ENCODE measurements around the gene CTNNA3.

Gene CTNNA3

DNA sequence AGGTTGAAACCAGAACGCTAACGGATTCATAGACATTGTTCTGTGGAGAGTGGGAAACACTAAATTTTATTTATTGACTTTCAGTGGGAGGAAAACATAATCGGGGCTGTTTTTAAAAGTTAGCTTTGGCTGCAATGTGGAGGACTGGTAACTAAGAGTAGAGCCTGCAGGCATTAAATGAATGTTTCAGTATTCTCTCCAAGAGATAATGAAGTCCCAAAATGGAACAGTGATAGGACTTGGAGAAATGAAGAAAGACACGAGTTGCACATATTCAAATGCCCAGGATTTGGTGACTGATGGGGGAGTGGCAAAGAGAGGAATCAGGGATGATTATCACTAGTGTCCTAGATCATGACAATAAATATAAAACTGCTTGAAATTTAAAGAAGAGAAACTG is 1130.0 kb downstream of the CTNNA3 start:
- no peak overlapping the region for H3K4me3 ChIP-seq (replicated peaks in 1 of 2; ENCODE audit: low read depth in 2 of 2, low read length in 2 of 2)
- no peak for TF ChIP-seq CTCF (IDR thresholded peaks at IDR 0.05; ENCODE audit: low read depth, low read length)
- no peak for DNase-seq (ENCODE audit: low read depth in 2 of 2)

GRCh38 chr10:66564287-66564686 is 1131.7 kb downstream of the CTNNA3 start:
- peak in 1 of 2 donors; percentile 39 for DNase-seq (ENCODE audit: low read depth in 2 of 2)
- TF ChIP-seq CTCF (IDR thresholded peaks at IDR 0.05; ENCODE audit: low read depth, low read length), result no peak

GRCh38 chr10:66555061-66555460 is 1140.9 kb downstream of the CTNNA3 start:
- no peak overlapping the region for H3K4me3 ChIP-seq (replicated peaks in 1 of 2; ENCODE audit: low read depth in 2 of 2, low read length in 2 of 2)
- TF ChIP-seq CTCF (IDR thresholded peaks at IDR 0.05; ENCODE audit: low read depth, low read length), result no peak
- peak; percentile 3 to 46 for DNase-seq (ENCODE audit: low read depth in 2 of 2)

More at GRCh38 chr10:66564287-66564686, 1131.7 kb downstream of the CTNNA3 start:
- no peak overlapping the region for H3K4me3 ChIP-seq (replicated peaks in 1 of 2; ENCODE audit: low read depth in 2 of 2, low read length in 2 of 2)

GRCh38 chr10:66552331-66552730 is 1143.7 kb downstream of the CTNNA3 start:
- no peak for DNase-seq (ENCODE audit: low read depth in 2 of 2)
- TF ChIP-seq CTCF (IDR thresholded peaks at IDR 0.05; ENCODE audit: low read depth, low read length), result no peak
- H3K4me3 ChIP-seq (replicated peaks in 1 of 2; ENCODE audit: low read depth in 2 of 2, low read length in 2 of 2), result no peak overlapping the region

DNA sequence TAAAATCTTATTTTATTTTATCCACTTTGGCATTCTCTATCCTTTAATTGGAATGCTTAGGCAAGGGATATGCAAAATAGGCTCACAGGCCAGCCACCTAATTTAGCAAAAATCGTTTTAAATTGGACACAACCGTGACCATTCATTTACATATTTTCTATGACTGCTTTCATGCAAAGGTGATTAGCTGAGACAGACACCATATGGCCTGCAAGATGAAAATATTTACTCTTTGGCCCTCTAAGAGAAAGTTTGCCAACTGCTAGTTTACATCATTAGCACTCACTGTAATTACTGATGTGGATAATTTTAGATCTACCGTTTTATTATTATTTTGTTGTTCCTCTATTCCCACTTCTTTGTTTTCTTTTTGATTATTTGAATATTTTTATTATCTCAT is 1145.6 kb downstream of the CTNNA3 start:
- H3K4me3 ChIP-seq (replicated peaks in 1 of 2; ENCODE audit: low read depth in 2 of 2, low read length in 2 of 2), result no peak overlapping the region
- no peak for DNase-seq (ENCODE audit: low read depth in 2 of 2)
- TF ChIP-seq CTCF (IDR thresholded peaks at IDR 0.05; ENCODE audit: low read depth, low read length), result no peak

- no peak for TF ChIP-seq CTCF (IDR thresholded peaks at IDR 0.05; ENCODE audit: low read depth, low read length)
- no peak for DNase-seq (ENCODE audit: low read depth in 2 of 2)
- H3K4me3 ChIP-seq (replicated peaks in 1 of 2; ENCODE audit: low read depth in 2 of 2, low read length in 2 of 2), result no peak overlapping the region
These were observed 1157.1 kb downstream of the CTNNA3 start for GRCh38 chr10:66538908-66539307.

- no peak overlapping the region for H3K4me3 ChIP-seq (replicated peaks in 1 of 2; ENCODE audit: low read depth in 2 of 2, low read length in 2 of 2)
- peak in 1 of 2 donors; percentile 0 for DNase-seq (ENCODE audit: low read depth in 2 of 2)
- TF ChIP-seq CTCF (IDR thresholded peaks at IDR 0.05; ENCODE audit: low read depth, low read length), result no peak
These were observed 1157.6 kb downstream of the CTNNA3 start for GRCh38 chr10:66538371-66538770.
